ENCODE results near the gene PWWP2B. TPM values are rescaled to one million over a fixed set of nuclear protein-coding genes. Genes with fewer than 3 reads are reported as not detected.

The PWWP2B gene
- total and polyA plus RNA-seq, 7 donors: 7.7 to 50.8 (median 10.2) TPM

DNA sequence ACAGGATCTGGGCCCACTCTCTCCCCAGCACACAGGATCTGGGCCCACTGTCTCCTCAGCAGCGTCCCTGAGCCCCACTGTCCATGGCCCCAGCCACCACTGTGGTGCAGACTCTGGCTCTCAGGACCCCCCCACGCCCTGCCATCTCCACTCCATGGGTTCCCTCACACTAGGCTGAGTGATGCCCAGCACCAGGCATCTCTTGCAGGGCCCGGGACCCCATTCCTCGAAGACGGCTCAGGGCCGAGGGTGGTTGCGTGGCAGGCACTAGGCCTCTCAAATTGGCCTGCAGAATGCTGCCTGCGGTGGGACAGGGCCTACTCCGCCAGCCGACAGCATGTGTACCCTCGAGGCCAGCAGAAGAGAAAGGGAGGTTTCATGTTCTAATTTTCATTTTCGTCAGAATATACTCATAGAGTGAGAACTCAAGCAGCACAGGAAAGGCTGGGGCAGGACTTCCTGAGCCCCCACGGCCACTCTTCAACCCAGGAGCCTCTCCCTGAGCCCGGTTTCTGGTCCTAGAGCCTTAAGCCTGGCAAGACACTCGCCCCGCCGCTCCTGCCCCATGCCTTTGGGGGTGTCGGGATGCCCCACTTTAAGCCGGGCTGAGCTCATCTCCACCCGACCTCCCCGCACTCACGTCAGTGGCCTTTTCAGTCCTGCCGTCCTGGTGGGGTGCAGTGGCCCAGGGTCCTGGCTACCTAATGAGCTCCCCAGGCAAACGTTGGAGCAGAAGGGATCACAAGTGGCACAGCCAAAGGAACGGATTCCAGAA lies 44.0 kb downstream of the PWWP2B start:
- H3K4me3 ChIP-seq: no peak overlapping the region
- H3K27ac ChIP-seq: no peak overlapping the region
- intact Hi-C loops (cut with DNase I): no loop called here
- no peaks in the 10 kb centered on the region for H3K9me3 ChIP-seq
- no peaks in the 10 kb centered on the region for H3K4me1 ChIP-seq
- 90 to 91% methylated on average over 25 of the region's 25 CpGs for WGBS, 2 donors
- no peak for DNase-seq
- no peaks in the 10 kb centered on the region for H3K27me3 ChIP-seq
- no peak for TF ChIP-seq POLR2AphosphoS5 (IDR thresholded peaks at IDR 0.05)
- TF ChIP-seq, protein P1, sequence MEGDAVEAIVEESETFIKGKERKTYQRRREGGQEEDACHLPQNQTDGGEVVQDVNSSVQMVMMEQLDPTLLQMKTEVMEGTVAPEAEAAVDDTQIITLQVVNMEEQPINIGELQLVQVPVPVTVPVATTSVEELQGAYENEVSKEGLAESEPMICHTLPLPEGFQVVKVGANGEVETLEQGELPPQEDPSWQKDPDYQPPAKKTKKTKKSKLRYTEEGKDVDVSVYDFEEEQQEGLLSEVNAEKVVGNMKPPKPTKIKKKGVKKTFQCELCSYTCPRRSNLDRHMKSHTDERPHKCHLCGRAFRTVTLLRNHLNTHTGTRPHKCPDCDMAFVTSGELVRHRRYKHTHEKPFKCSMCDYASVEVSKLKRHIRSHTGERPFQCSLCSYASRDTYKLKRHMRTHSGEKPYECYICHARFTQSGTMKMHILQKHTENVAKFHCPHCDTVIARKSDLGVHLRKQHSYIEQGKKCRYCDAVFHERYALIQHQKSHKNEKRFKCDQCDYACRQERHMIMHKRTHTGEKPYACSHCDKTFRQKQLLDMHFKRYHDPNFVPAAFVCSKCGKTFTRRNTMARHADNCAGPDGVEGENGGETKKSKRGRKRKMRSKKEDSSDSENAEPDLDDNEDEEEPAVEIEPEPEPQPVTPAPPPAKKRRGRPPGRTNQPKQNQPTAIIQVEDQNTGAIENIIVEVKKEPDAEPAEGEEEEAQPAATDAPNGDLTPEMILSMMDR (IDR thresholded peaks at IDR 0.05): no peak
- no peak for TF ChIP-seq POLR2A (IDR thresholded peaks at IDR 0.05)
- no peak for TF ChIP-seq EP300 (IDR thresholded peaks at IDR 0.05)
- no peaks in the 10 kb centered on the region for H3K36me3 ChIP-seq

DNA sequence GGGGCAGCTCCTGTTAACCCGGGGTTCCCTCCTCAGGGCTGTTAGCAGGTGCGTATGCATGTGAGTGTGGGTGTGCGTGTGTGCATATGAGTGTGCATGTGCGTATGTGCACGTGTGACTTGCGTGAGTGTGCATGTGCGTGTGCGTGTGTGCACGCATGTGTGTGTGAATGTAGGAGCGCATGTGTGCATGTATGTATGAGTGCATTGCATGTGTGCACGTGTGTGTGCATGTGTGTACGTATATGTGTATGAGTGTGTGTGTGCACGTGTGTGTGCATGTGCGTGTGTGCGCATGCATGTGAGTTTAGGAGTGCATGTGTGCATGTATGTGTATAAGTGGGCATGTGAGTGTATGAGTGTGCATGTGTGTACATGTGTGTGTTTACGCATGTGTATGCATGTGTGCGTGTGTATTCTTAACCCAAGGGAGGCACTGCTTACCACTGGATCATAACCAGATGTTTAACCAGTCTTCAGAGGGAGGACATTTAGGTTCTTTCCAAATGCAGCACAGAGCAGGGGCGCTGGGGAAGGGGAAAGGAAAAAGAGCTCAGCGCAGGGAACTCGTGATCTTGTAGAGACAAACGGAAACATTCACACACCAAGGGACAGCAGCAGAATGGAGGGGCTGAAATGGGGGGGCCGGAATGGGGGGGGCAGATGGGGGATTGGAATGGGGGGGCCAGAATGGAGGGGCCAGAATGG lies 45.0 kb downstream of the PWWP2B start:
- 86 to 92% methylated on average over 22 of the region's 22 CpGs for WGBS, 2 donors
- Histone ChIP-seq H3K27ac (no peak overlapping the region), H3K36me3 (no peaks in the 10 kb centered on the region), H3K9me3 (no peaks in the 10 kb centered on the region), H3K4me3 (no peak overlapping the region), H3K4me1 (peaks cover 0 to 8% (median 6%) of the 10 kb centered on the region in 4 donors), H3K27me3 (no peaks in the 10 kb centered on the region)
- TF ChIP-seq POLR2A (IDR thresholded peaks at IDR 0.05) (no peak), EP300 (IDR thresholded peaks at IDR 0.05) (no peak), POLR2AphosphoS5 (IDR thresholded peaks at IDR 0.05) (no peak)
- TF ChIP-seq, protein P1 (IDR thresholded peaks at IDR 0.05): no peak
- intact Hi-C loops (cut with DNase I): no loop called here
- no peak for DNase-seq

DNA sequence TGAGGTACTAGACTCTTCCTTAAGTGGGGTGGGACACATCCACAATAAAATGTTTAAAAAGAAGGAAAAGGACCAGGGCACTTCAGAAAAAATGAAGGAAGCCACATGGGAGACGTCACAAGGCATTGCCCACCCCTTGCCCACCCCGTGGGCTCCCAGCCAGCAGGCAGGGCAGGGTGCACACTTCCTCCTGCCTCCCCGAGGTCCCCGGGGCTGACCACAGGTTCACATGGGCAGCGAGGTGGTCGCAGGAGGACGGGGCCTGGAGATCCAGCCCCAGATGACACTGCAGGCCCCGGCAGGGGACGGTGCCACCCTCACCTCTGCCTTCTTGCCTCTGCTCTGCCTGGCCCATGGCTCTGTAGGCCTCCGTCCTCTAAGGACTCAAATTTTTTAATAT lies 45.6 kb downstream of the PWWP2B start:
- intact Hi-C loops (cut with DNase I): no loop called here
- TF ChIP-seq POLR2AphosphoS5 (IDR thresholded peaks at IDR 0.05) (no peak), POLR2A (IDR thresholded peaks at IDR 0.05) (no peak)
- H3K4me3 ChIP-seq: no peak overlapping the region
- DNase-seq: no peak
- no peak overlapping the region for H3K27ac ChIP-seq
- 61 to 78% methylated on average over 10 of the region's 10 CpGs for WGBS, 2 donors
- H3K36me3 ChIP-seq: no peaks in the 10 kb centered on the region
- no peaks in the 10 kb centered on the region for H3K9me3 ChIP-seq
- peaks cover 0 to 15% (median 13%) of the 10 kb centered on the region in 4 donors for H3K4me1 ChIP-seq
- no peaks in the 10 kb centered on the region for H3K27me3 ChIP-seq

DNA sequence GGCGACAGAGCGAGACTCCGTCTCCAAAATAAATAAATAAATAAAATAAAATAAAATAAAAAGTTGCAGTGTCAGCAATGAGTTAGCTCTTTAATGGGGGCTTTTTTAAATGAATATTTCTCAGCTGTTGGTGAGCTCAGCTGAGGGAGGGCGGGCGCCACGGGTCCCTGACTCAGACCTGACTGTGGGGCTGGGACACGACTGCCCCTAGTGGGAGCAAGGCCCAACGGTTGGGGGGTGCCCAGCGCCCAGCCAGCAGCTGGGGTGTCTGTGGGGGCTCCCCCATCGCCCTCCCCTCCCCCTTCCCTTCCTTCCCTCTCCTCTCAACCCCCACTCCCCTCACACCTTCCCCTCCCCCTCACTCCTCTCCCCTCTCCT lies 46.6 kb downstream of the PWWP2B start:
- Histone ChIP-seq H3K27ac (no peak overlapping the region), H3K4me3 (no peak overlapping the region), H3K27me3 (no peaks in the 10 kb centered on the region), H3K9me3 (no peaks in the 10 kb centered on the region), H3K36me3 (no peaks in the 10 kb centered on the region), H3K4me1 (peaks cover 0 to 23% (median 21%) of the 10 kb centered on the region in 4 donors)
- no peak for TF ChIP-seq EP300 (IDR thresholded peaks at IDR 0.05)
- TF ChIP-seq, protein P1 (IDR thresholded peaks at IDR 0.05): peak in 2 of 4 experiments; percentile 27 to 44
- intact Hi-C loops (cut with DNase I): no loop called here
- 39 to 41% methylated on average over 10 of the region's 10 CpGs for WGBS, 2 donors
- DNase-seq: no peak

Data from sigmoid colon (tissue), 7 donors.